Prostate gland (tissue), 2 donors: ENCODE data around the gene SALL2. TPM values are rescaled to one million over a fixed set of nuclear protein-coding genes. Genes with fewer than 3 reads are reported as not detected.
"Not testable (repeated sequence)": the region's sequence is repeated elsewhere in the genome, so short reads cannot be mapped to it uniquely, and the experiment has no call there.

Experiments used
- DNase-seq: peaks from one replicate; pipeline ENCODE4 v3.0.0-alpha.2; 2019; ENCODE audit warnings: low spot score
- H3K27ac ChIP-seq, 2 donors: fragments of 200-600 bp; sonication (generic); 2 replicates each; pipeline ENCODE4 v1.5.1; 2017 to 2019
- H3K27me3 ChIP-seq: fragments of 200-600 bp; sonication (generic); replicated peaks from 2 replicates; pipeline ENCODE4 v1.5.1; 2019; ENCODE audit not compliant: insufficient read depth
- H3K36me3 ChIP-seq, 2 donors: fragments of 200-600 bp; sonication (generic); 1 replicate in 1 of 2; 2 replicates in 1 of 2; pipeline versions ENCODE4 v1.5.1 to v1.8.1; 2017 to 2019
- H3K4me1 ChIP-seq: fragments of 200-600 bp; sonication (generic); replicated peaks from 2 replicates; pipeline ENCODE4 v1.5.1; 2019
- H3K4me3 ChIP-seq, 2 donors: fragments of 200-600 bp; sonication (generic); 2 replicates each; pipeline ENCODE4 v1.5.1; 2017 to 2019
- H3K9me3 ChIP-seq: fragments of 200-600 bp; sonication (generic); 2 replicates; pipeline ENCODE4 v1.5.1; 2017
- POLR2A ChIP-seq: fragments of 450-650 bp; IDR thresholded peaks from one replicate; pipeline ENCODE4 v1.6.1; 2016; ENCODE audit warnings: antibody characterized with exemption, mild to moderate bottlenecking
- POLR2AphosphoS5 ChIP-seq: sonication (generic); formaldehyde crosslinking; IDR thresholded peaks from one replicate; pipeline ENCODE4 v1.6.1; 2017; ENCODE audit warnings: antibody characterized with exemption
- WGBS: methylation state at CpG from one replicate; pipeline ENCODE4 v1.1.5; 2018; 5-methylcytosine and 5-hydroxymethylcytosine counted together
- intact Hi-C: fragments of 100-400 bp; cut with DNase I; formaldehyde crosslinking; loops from one replicate; pipeline ENCODE4 v1.14.2; 2022
- total RNA-seq, 2 donors: library from RNA; depleted of rRNA; stranded (reverse); fragments of >200 nt; gene quantifications; one replicate each; pipeline ENCODE4 v1.1.0, GENCODE V29; 2016
- TF ChIP-seq, protein P1 (sequence below), 4 experiments: fragments of 200-600 bp in 2 of 4; fragments of 450-650 bp in 2 of 4; sonication (generic) in 2 of 4; IDR thresholded peaks; 1 replicate in 3 of 4; 2 replicates in 1 of 4; pipeline ENCODE4 v1.5.1; 2016 to 2019; ENCODE audit warnings: antibody characterized with exemption in 4 of 4, mild to moderate bottlenecking in 2 of 4, moderate library complexity in 2 of 4

SALL2 gene
- total RNA-seq, 2 donors from 2014 or later = 8.1 to 10.2 TPM

- TF ChIP-seq POLR2A (no peak), POLR2AphosphoS5 (peak; percentile 67)
- TF ChIP-seq, protein P1, sequence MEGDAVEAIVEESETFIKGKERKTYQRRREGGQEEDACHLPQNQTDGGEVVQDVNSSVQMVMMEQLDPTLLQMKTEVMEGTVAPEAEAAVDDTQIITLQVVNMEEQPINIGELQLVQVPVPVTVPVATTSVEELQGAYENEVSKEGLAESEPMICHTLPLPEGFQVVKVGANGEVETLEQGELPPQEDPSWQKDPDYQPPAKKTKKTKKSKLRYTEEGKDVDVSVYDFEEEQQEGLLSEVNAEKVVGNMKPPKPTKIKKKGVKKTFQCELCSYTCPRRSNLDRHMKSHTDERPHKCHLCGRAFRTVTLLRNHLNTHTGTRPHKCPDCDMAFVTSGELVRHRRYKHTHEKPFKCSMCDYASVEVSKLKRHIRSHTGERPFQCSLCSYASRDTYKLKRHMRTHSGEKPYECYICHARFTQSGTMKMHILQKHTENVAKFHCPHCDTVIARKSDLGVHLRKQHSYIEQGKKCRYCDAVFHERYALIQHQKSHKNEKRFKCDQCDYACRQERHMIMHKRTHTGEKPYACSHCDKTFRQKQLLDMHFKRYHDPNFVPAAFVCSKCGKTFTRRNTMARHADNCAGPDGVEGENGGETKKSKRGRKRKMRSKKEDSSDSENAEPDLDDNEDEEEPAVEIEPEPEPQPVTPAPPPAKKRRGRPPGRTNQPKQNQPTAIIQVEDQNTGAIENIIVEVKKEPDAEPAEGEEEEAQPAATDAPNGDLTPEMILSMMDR (IDR thresholded peaks at IDR 0.05) = peak; percentile 72 to 90 (median 78)
- Histone ChIP-seq H3K9me3 (no peaks in the 10 kb centered on the region), H3K27ac (peak overlapping the region; percentile 66 to 69), H3K4me1 (no peaks in the 10 kb centered on the region), H3K27me3 (no peaks in the 10 kb centered on the region), H3K36me3 (no peaks in the 10 kb centered on the region), H3K4me3 (peak overlapping the region; percentile 14 to 23)
- intact Hi-C loops = loop anchor here (5.0 kb wide), 2 partner anchors 60 to 100 kb away; partner anchors contain the start of gene CHD8
- 7% methylated on average over 11 of the region's 11 CpGs for WGBS
- DNase-seq = peak; percentile 89
These were observed 31.1 kb upstream of the SALL2 start for GRCh38 chr14:21557084-21557901.

DNA sequence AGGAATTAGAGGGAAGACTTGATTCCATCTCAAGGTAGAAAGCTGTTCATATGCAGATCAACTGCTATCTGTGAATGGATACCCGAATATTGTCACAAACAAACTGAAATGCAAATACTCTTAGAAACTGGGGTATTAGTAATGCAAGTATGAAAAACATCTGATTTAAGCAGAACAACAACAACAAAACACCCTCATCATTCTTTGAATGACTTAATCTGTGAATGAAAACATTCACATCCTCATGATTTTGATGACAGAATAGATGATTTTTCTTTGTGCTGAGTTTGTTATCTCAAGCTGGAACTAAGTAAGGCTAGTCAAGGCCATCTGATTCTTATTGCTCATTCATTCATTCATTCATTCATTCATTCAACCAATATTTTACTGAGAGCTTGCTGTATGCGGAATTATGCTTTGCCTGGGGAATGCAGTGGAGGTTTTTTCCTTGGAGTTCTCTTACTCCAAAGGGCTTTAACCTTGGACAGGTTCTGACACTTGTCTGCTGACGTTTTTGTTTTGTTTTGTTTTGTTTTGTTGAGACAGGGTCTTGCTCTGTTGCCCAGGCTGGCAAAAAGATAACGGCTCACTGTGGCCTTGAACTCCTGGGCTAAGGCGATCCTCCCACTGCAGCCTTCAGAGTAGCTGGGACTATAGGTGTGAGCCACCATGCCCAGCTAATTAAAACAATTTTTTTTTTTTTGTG, 30.4 kb upstream of the SALL2 start:
- Histone ChIP-seq H3K36me3 (no peaks in the 10 kb centered on the region), H3K4me3 (no peak overlapping the region), H3K9me3 (no peaks in the 10 kb centered on the region), H3K27ac (no peak overlapping the region), H3K27me3 (no peaks in the 10 kb centered on the region), H3K4me1 (no peaks in the 10 kb centered on the region)
- TF ChIP-seq POLR2AphosphoS5 (no peak), POLR2A (no peak)
- TF ChIP-seq, protein P1 (IDR thresholded peaks at IDR 0.05) = no peak
- intact Hi-C loops = loop anchor here (5.0 kb wide), 2 partner anchors 59 to 99 kb away; partner anchors contain the start of gene CHD8
- DNase-seq = no peak
- 59% methylated on average over 5 of the region's 5 CpGs for WGBS

GRCh38 chr14:21553266-21553665, 27.1 kb upstream of the SALL2 start:
- no peak for DNase-seq
- Histone ChIP-seq H3K4me1 (no peaks in the 10 kb centered on the region), H3K27ac (no peak overlapping the region), H3K4me3 (no peak overlapping the region), H3K27me3 (no peaks in the 10 kb centered on the region), H3K36me3 (no peaks in the 10 kb centered on the region), H3K9me3 (no peaks in the 10 kb centered on the region)
- no peak for TF ChIP-seq POLR2AphosphoS5
- TF ChIP-seq, protein P1 (IDR thresholded peaks at IDR 0.05) = no peak
- no peak for TF ChIP-seq POLR2A
- 94% methylated on average over 3 of the region's 3 CpGs for WGBS
- intact Hi-C loops = no loop called here

DNA sequence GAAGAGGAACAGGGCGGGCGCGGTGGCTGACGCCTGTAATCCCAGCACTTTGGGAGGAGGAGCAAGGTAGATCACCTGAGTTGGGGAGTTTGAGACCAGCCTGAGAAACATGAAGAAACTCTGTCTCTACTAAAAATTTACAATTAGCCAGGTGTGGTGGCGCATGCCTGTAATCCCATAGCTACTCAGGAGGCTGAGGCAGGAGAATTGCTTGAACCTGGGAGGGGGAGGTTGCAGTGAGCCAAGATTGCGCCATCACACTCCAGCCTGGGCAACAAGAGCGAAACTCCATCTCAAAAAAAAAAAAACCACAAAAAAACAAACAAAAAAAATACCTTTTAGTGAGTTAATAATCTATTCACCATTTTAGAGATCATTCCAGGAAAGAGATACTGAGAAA, 18.4 kb upstream of the SALL2 start:
- DNase-seq, H3K36me3 ChIP-seq, H3K27ac ChIP-seq, H3K27me3 ChIP-seq, H3K9me3 ChIP-seq, intact Hi-C loops, H3K4me3 ChIP-seq, H3K4me1 ChIP-seq: not testable (repeated sequence)
- WGBS = 84% methylated on average over 7 of the region's 7 CpGs

DNA sequence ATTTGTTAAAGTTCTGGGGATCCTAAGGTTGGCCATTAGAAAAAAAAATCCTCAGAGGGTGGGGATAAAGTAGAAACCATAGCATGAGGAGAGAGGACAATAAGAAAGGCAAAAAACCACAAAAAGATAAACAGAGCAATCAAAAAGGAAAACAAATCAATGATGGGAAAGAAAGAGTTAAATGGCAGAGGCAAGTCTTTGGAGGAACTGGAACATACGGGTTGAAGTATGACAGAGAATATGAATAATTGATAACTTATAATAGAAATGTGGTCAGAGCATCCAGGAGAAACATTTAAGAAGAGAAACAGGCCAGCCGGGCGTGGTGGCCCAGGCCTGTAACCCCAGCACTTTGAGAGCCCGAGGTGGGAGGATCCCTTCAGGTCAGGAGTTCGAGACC, 17.8 kb upstream of the SALL2 start:
- H3K27ac ChIP-seq = no peak overlapping the region
- intact Hi-C loops = no loop called here
- WGBS = 57% methylated on average over 5 of the region's 5 CpGs
- H3K27me3 ChIP-seq = no peaks in the 10 kb centered on the region
- DNase-seq = no peak
- no peaks in the 10 kb centered on the region for H3K9me3 ChIP-seq
- TF ChIP-seq, protein P1 (IDR thresholded peaks at IDR 0.05) = no peak
- H3K4me3 ChIP-seq = no peak overlapping the region
- no peaks in the 10 kb centered on the region for H3K4me1 ChIP-seq
- no peaks in the 10 kb centered on the region for H3K36me3 ChIP-seq
